GM13977 (cell line): ENCODE measurements around the gene RPS15A.
"Not testable (repeated sequence)": the region's sequence is repeated elsewhere in the genome, so short reads cannot be mapped to it uniquely, and the experiment has no call there.

Experiments used
- DNase-seq: peaks from one replicate; pipeline ENCODE4 v3.0.0; 2012; ENCODE audit warnings: low spot score
- CTCF ChIP-seq: IDR thresholded peaks from 2 replicates; pipeline ENCODE4 v1.5.1; 2012; ENCODE audit warnings: mild to moderate bottlenecking, control low read depth; ENCODE audit not compliant: insufficient read depth; ENCODE audit errors: extremely low read depth, missing control alignments
- in situ Hi-C: fragments of 300-500 bp; cut with MboI; formaldehyde crosslinking; loops from one replicate; pipeline ENCODE4 v1.12.0; 2022; ENCODE audit warnings: low sequenced_read_pairs, low pct_unique_long_range_greater_than_20kb, mixed read lengths, inconsistent platforms; ENCODE audit not compliant: unreplicated experiment

The RPS15A gene

DNA sequence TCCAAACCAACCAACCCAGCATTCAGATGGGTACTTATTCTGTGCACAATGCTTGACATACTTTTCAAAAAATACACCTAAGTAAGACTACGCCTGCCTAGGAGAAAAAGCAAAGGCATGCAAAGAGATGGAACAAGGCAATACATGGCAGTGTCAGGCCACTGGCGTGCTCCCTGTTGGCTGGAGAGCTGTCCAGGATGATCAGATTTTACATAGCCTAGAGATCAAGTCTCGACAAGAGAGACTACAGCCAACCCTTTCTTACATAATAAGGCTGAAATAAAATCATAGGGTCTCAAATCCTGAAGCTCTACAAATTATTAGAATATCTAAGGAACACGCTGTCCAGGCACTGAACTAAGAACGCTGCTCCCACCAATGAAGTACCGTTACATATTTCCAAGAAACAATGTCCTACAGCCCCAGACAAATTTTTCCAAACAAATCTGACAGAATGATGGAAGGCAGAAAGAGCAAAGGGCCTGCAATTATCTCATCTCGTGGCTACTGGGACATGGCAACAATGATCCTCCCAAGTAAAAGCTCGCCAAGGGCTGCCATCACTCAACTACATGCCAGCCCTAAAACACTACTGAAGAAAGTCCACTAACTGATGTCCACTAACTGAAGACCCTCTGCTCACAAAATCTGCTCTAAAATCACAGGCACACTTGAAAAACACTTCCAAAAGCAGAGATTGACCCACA lies 5.1 kb downstream of the RPS15A start:
- TF ChIP-seq CTCF, result no peak
- in situ Hi-C loops, result loop anchor here (25.0 kb wide), 1 partner anchor 1498 kb away; no protein-coding TSS in a partner anchor
- no peak for DNase-seq

GRCh38 chr16:18783430-18784341 lies 6.4 kb downstream of the RPS15A start:
- no peak for DNase-seq
- in situ Hi-C loops, result loop anchor here (25.0 kb wide), 1 partner anchor 1496 kb away; no protein-coding TSS in a partner anchor
- TF ChIP-seq CTCF, result no peak

DNA sequence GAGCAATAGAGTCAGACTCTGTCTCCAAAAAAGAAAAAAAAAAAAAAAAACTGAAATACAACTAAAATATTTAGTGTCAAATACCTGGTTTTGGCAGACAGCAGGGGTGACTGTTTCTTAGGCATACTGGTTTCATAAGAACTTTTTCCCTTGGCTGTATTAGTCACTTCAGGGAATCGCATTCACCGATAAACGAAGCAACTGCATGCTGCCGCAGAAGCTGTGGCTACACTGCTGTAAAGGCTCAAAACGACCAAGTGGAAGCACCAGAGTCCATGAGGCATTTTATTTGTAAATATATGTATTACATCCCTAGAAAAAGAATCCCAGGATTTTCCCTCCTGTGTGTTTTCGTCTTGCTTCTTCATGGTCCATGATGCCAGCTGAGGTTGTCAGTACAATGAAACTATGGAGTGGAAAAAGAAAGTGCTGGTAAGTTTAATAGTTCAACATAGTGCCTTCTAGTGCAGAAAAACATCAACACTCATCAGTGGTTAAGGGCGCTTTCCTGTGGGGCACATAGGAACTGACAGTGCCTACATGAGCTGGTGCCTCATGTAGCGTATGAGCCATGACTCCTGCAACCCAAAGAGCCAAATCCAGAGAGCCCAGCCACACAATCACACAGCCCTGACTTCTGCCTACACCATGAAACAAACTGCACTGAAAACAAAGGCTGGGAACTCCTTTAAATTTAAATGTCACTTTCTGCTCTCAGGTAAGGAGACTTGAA lies 7.3 kb downstream of the RPS15A start:
- in situ Hi-C loops, result loop anchor here (25.0 kb wide), 1 partner anchor 1496 kb away; no protein-coding TSS in a partner anchor
- no peak for TF ChIP-seq CTCF
- DNase-seq, result no peak

DNA sequence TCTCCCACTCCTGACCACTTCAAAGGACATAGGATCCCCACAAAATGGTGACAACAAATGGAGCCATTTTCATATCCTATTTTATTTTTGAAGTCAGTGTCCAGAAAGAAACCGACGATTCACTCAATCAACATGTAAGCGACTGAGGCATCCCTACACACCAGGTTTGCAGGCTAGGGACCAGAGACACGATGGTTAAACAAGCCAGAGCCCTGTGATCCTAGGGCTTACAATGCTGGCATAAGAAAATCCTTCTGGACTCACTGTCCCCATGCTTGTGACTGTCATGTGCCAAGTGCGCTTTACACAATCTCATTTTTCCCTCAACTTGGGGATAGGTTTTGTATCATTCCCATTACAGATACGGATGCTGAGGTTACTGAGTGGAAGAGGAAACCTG lies 8.9 kb downstream of the RPS15A start:
- in situ Hi-C loops, result loop anchor here (25.0 kb wide), 1 partner anchor 1494 kb away; no protein-coding TSS in a partner anchor
- not testable (repeated sequence) for DNase-seq

- in situ Hi-C loops, result loop anchor here (25.0 kb wide), 1 partner anchor 1493 kb away; no protein-coding TSS in a partner anchor
Observed at GRCh38 chr16:18780460-18781026, 9.6 kb downstream of the RPS15A start.

DNA sequence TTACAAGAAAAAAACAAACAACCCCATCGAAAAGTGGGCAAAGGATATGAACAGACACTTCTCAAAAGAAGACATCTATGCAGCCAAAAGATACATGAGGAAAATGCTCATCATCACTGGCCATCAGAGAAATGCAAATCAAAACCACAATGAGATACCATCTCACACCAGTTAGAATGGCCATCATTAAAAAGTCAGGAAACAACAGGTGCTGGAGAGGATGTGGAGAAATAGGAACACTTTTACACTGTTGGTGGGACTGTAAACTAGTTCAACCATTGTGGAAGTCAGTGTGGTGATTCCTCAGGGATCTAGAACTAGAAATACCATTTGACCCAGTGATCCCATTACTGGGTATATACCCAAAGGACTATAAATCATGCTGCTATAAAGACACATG lies 12.5 kb downstream of the RPS15A start:
- not testable (repeated sequence) for DNase-seq
- in situ Hi-C loops, result loop anchor here (25.0 kb wide), 1 partner anchor 1490 kb away; no protein-coding TSS in a partner anchor

More at GRCh38 chr16:18780460-18781026, 9.6 kb downstream of the RPS15A start:
- not testable (repeated sequence) for DNase-seq

DNA sequence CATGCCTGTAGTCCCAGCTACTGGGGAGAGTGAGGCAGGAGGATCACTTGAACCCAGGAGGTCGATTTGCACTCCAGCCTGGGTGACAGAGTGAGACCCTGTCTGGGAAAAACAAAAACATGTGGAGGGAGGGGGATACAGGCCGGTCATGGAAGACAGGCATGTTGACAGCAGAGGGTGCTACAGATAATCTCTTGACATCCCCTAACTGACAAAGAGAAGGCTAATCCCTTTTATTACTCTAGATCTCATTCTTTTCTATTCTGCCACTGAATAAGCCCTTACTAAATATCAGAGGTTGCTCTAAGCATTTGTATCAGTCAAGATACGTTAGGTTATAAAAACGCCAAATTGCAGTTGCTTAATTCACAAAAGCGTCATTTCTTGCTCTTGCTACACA lies 13.8 kb downstream of the RPS15A start:
- not testable (repeated sequence) for DNase-seq
- in situ Hi-C loops, result loop anchor here (25.0 kb wide), 1 partner anchor 1489 kb away; no protein-coding TSS in a partner anchor

DNA sequence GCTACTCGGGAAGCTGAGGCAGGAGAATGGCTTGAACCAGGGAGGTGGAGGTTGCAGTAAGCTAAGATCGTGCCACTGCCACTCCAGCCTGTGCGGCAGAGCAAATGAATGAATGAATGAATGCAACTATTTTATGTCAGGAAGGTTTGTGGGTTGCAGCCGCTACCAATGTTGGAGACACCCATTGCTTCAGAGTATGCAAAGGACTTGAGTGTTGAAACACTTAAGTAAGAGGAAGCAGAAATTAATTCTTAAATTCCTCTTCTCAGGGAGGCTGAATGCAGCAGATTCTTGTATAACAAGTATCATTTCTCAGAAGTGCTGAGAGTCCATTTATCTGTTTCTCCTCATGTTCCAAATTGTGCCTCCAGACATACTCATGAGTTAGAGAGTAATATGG lies 15.5 kb downstream of the RPS15A start:
- in situ Hi-C loops, result loop anchor here (25.0 kb wide), 1 partner anchor 1487 kb away; no protein-coding TSS in a partner anchor
- DNase-seq, result not testable (repeated sequence)

DNA sequence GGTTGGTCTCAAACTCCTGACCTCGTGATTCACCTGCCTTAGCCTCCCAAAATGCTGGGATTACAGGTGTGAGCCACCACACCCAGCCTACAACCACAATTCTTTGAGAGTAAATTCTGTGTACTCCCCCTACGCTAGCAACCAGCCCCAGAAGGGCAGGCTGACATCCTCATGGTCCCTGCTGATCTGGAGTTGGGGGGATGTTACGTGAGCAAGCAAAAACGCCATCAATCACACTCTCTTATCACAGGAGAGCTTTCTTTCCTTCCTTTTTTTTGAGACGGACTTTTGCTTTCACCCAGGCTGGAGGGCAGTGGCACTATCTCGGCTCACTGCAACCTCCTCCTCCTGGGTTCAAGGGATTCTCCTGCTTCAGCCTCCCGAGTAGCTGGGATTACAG lies 18.0 kb downstream of the RPS15A start:
- in situ Hi-C loops, DNase-seq: not testable (repeated sequence)

GRCh38 chr16:18770336-18770962 lies 19.7 kb downstream of the RPS15A start:
- in situ Hi-C loops, DNase-seq: not testable (repeated sequence)

GRCh38 chr16:18767217-18767616 lies 22.9 kb downstream of the RPS15A start:
- in situ Hi-C loops, DNase-seq: not testable (repeated sequence)

GRCh38 chr16:18762713-18763112 lies 27.4 kb downstream of the RPS15A start:
- in situ Hi-C loops, DNase-seq: not testable (repeated sequence)
